ENCODE results near the gene TRABD.

The TRABD gene

DNA sequence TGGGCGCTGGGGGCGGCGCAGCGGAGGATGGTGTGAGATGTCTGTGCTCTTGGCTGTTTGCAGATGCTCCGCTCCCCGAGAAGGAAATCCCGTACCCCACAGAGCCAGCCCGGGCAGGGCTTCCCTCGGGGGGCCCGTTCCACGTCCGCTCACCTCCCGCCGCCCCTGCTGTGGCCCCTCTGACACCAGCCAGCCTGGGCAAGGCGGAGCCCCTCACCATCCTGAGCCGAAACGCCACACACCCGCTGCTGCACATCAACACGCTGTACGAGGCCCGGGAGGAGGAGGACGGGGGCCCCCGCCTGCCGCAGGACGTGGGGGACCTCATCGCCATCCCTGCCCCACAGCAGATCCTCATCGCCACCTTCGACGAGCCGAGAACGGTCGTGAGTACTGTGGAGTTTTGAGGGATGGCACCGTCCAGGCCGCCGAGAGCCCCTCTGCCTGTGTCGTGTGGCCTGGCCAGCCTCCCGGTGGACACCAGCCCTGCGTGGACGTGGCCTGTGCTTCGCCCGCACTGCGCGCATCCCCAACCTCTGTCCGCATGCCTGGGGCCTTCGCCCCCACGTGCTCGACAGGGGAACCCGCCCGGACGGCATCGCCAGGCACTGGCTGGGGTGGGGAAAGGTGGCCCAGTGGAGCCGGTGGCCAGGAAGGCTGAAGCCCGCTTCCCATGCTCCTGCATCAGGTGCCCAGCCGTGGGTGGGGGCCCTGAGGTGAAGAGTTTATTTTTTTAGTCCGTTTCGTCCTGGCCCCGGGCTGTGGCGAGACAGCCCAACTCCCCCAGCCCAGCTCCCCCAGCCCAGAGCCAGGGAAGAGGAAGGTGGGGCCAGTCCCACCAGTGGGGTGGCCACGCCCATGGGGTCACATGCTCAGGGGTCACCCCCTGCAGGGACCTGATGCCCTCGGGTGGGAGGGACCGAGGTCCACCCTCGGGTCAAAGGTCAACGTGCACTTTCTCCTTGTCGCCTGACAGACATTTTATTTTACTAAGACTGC is 6.5 kb upstream of the TRABD start:
- no peak for TF ChIP-seq ZFX (IDR thresholded peaks at IDR 0.05)
- TF ChIP-seq, protein P1, sequence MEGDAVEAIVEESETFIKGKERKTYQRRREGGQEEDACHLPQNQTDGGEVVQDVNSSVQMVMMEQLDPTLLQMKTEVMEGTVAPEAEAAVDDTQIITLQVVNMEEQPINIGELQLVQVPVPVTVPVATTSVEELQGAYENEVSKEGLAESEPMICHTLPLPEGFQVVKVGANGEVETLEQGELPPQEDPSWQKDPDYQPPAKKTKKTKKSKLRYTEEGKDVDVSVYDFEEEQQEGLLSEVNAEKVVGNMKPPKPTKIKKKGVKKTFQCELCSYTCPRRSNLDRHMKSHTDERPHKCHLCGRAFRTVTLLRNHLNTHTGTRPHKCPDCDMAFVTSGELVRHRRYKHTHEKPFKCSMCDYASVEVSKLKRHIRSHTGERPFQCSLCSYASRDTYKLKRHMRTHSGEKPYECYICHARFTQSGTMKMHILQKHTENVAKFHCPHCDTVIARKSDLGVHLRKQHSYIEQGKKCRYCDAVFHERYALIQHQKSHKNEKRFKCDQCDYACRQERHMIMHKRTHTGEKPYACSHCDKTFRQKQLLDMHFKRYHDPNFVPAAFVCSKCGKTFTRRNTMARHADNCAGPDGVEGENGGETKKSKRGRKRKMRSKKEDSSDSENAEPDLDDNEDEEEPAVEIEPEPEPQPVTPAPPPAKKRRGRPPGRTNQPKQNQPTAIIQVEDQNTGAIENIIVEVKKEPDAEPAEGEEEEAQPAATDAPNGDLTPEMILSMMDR (conservative IDR thresholded peaks at IDR 0.05): no peak
- H3K27ac ChIP-seq: no peak overlapping the region

DNA sequence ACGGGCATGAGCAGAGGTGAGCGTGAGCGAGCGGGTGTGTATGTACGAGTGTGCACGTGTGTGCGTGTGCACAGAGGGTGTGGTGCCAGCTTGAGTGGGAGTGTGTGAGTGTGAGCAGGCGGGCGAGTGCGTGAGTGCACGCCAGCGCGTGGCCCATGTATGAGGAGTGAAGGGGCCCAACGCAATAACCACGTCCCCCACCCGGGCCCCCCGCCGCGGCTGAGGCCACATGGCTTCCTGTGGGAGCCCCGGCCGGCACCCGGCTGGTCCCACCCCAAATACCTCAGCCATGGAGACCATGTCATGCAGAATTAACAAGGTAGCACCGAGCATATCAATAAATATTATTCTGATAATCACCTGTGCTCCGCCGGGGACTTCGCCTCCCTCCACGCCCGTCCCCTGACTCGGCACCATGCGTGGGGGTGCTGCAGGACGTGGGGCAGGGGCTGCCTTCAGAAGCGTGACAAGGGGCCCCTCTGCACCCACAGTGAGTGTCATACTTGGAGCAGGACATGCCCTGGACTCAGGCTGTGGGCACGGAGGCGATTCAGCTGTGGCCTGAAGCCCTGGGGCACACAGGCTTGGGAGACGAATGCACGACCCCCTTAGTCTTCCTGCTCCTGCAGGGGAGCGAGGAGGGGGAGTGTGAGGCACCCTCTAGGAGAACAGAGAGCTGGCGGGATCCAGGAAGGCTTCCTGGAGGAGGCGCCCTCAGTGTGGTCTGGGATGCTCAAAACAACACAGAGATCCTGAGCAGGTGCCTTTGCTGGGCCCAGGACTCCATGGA is 5.6 kb upstream of the TRABD start:
- no peak overlapping the region for H3K27ac ChIP-seq
- no peak for TF ChIP-seq ZFX (IDR thresholded peaks at IDR 0.05)
- TF ChIP-seq, protein P1 (conservative IDR thresholded peaks at IDR 0.05): no peak

DNA sequence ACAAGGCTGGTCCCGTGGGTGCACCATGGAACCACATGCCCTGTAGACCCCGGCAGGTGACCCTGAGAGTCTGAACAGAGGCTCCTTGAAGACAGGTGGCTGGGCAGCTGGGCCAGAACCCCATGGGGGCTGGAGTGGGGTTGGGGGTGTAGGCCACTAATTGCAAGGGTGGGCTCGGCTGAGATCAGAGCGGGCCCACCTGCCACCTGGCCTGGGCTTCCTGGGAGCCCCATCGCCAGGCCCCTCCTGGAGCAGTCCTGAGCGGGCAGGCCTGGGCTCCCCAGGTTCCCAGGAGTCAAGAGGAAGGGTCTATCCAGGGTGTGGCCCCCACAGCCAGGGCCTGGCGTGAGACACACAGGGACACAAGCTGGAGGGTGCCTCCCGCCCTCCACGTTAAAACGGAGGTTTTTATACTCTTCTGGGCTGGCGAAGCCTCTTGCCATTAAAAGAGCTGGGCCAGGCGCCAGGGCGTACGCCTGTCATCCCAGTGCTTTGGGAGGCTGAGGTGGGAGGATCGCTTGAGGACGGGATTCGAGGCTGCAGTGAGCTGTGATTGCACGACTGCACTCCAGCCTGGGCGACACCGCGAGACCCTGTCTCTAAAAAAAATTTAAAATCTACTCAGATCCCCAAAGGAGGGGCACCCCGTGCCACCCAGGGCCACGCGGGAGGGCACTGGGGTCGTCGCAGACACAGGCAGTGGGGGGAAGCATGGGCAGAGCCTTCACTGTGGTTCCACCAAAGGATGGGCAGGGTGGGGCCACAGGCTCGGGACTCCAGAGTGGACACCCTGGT is 4.8 kb upstream of the TRABD start:
- TF ChIP-seq ZFX (IDR thresholded peaks at IDR 0.05): no peak
- TF ChIP-seq, protein P1 (conservative IDR thresholded peaks at IDR 0.05): no peak
- no peak overlapping the region for H3K27ac ChIP-seq

GRCh38 chr22:50182176-50183081 is 3.3 kb upstream of the TRABD start:
- H3K27ac ChIP-seq: peak overlapping the region; percentile 69
- TF ChIP-seq, protein P1 (conservative IDR thresholded peaks at IDR 0.05): no peak
- no peak for TF ChIP-seq ZFX (IDR thresholded peaks at IDR 0.05)

- TF ChIP-seq ZFX (IDR thresholded peaks at IDR 0.05): no peak
- TF ChIP-seq, protein P1 (conservative IDR thresholded peaks at IDR 0.05): no peak
- peak overlapping the region; percentile 69 for H3K27ac ChIP-seq
Observed at GRCh38 chr22:50183141-50183971, 2.4 kb upstream of the TRABD start.

Measured in C4-2B (cell line).